ENCODE data around the gene MYCBP2.
A peak's percentile ranks its signal among the peaks of the same experiment; 100 is the strongest.
"Not testable (repeated sequence)": the region's sequence is repeated elsewhere in the genome, so short reads cannot be mapped to it uniquely, and the experiment has no call there.

The MYCBP2 gene

GRCh38 chr13:77326905-77327604 lies at the start of gene MYCBP2:
TSS of gene MYCBP2 (minus strand) at chr13:77327094. CDS start at chr13:77326775, 319 bp downstream.
- peak; percentile 86 to 93 (median 90) for DNase-seq

GRCh38 chr13:77375560-77376108 lies 48.7 kb upstream of the MYCBP2 start:
- DNase-seq = no peak

GRCh38 chr13:77374786-77375185 lies 47.9 kb upstream of the MYCBP2 start:
- DNase-seq = no peak

GRCh38 chr13:77374339-77374738 lies 47.4 kb upstream of the MYCBP2 start:
- no peak for DNase-seq

GRCh38 chr13:77373502-77373901 lies 46.6 kb upstream of the MYCBP2 start:
- DNase-seq = no peak

GRCh38 chr13:77372275-77372674 lies 45.4 kb upstream of the MYCBP2 start:
- no peak for DNase-seq

GRCh38 chr13:77370888-77371287 lies 44.0 kb upstream of the MYCBP2 start:
- DNase-seq = no peak

GRCh38 chr13:77362166-77362565 lies 35.3 kb upstream of the MYCBP2 start:
- no peak for DNase-seq

GRCh38 chr13:77360032-77360685 lies 33.3 kb upstream of the MYCBP2 start:
- no peak for DNase-seq

GRCh38 chr13:77359171-77359570 lies 32.3 kb upstream of the MYCBP2 start:
- no peak for DNase-seq

GRCh38 chr13:77358001-77358400 lies 31.1 kb upstream of the MYCBP2 start:
- no peak for DNase-seq

GRCh38 chr13:77356155-77356554 lies 29.3 kb upstream of the MYCBP2 start:
- DNase-seq = no peak

GRCh38 chr13:77353995-77354394 lies 27.1 kb upstream of the MYCBP2 start:
- DNase-seq = no peak

GRCh38 chr13:77351315-77351714 lies 24.4 kb upstream of the MYCBP2 start:
- no peak for DNase-seq

- DNase-seq = no peak
Observed at GRCh38 chr13:77350811-77351210, 23.9 kb upstream of the MYCBP2 start.

- no peak for DNase-seq
Observed at GRCh38 chr13:77349365-77349764, 22.5 kb upstream of the MYCBP2 start.

- not testable (repeated sequence) for DNase-seq
Observed at GRCh38 chr13:77347351-77347750, 20.5 kb upstream of the MYCBP2 start.

- DNase-seq = no peak
Observed at GRCh38 chr13:77345150-77345780, 18.4 kb upstream of the MYCBP2 start.

- DNase-seq = no peak
Observed at GRCh38 chr13:77343841-77344240, 16.9 kb upstream of the MYCBP2 start.

GRCh38 chr13:77339408-77339807 lies 12.5 kb upstream of the MYCBP2 start:
- no peak for DNase-seq

GRCh38 chr13:77338961-77339401 lies 12.1 kb upstream of the MYCBP2 start:
- DNase-seq = no peak

GRCh38 chr13:77338329-77338728 lies 11.4 kb upstream of the MYCBP2 start:
- no peak for DNase-seq

- no peak for DNase-seq
Observed at GRCh38 chr13:77337159-77337558, 10.3 kb upstream of the MYCBP2 start.

GRCh38 chr13:77335543-77335942 lies 8.6 kb upstream of the MYCBP2 start:
- no peak for DNase-seq
